GM18519 (cell line): ENCODE data around the gene NXPH1.

Experiments
- ATAC-seq: cut with Tn5 transposase; IDR thresholded peaks from one replicate; pipeline ENCODE4 v1.9.1; 2021; ENCODE audit warnings: mild to moderate bottlenecking, moderate library complexity; ENCODE audit not compliant: unreplicated experiment, low FRiP score

NXPH1 gene

GRCh38 chr7:8783229-8783628, 349.8 kb downstream of the NXPH1 start:
- ATAC-seq: no peak

GRCh38 chr7:8785081-8785480, 351.7 kb downstream of the NXPH1 start:
- no peak for ATAC-seq

GRCh38 chr7:8800986-8801385, 367.6 kb downstream of the NXPH1 start:
- ATAC-seq: no peak
